GM21381 (cell line): ENCODE data around the gene NRXN2.
"Not testable (repeated sequence)": the region's sequence is repeated elsewhere in the genome, so short reads cannot be mapped to it uniquely, and the experiment has no call there.

ENCODE experiments used
- ATAC-seq: cut with Tn5 transposase; IDR thresholded peaks from one replicate; pipeline ENCODE4 v1.9.1; 2021; ENCODE audit warnings: mild to moderate bottlenecking, moderate library complexity; ENCODE audit not compliant: unreplicated experiment

NRXN2 gene

GRCh38 chr11:64705501-64705900 is 17.5 kb downstream of the NRXN2 start:
- no peak for ATAC-seq

GRCh38 chr11:64703048-64703447 is 19.9 kb downstream of the NRXN2 start:
- no peak for ATAC-seq

- not testable (repeated sequence) for ATAC-seq
These were observed 21.0 kb downstream of the NRXN2 start for GRCh38 chr11:64701956-64702355.

GRCh38 chr11:64698427-64698826 is 24.6 kb downstream of the NRXN2 start:
- ATAC-seq, result no peak

- no peak for ATAC-seq
These were observed 25.2 kb downstream of the NRXN2 start for GRCh38 chr11:64697663-64698375.

- no peak for ATAC-seq
These were observed 27.0 kb downstream of the NRXN2 start for GRCh38 chr11:64696045-64696444.

- no peak for ATAC-seq
These were observed 27.4 kb downstream of the NRXN2 start for GRCh38 chr11:64695548-64695947.

- no peak for ATAC-seq
These were observed 28.1 kb downstream of the NRXN2 start for GRCh38 chr11:64694821-64695365.

GRCh38 chr11:64694026-64694755 is 28.8 kb downstream of the NRXN2 start:
- no peak for ATAC-seq

GRCh38 chr11:64692764-64693331 is 30.1 kb downstream of the NRXN2 start:
- no peak for ATAC-seq

GRCh38 chr11:64691543-64691942 is 31.5 kb downstream of the NRXN2 start:
- ATAC-seq, result no peak

- ATAC-seq, result no peak
These were observed 32.8 kb downstream of the NRXN2 start for GRCh38 chr11:64690235-64690634.

- peak; percentile 79 for ATAC-seq
These were observed 34.4 kb downstream of the NRXN2 start for GRCh38 chr11:64688534-64688982.

GRCh38 chr11:64687643-64688533 is 35.1 kb downstream of the NRXN2 start:
- ATAC-seq, result no peak

GRCh38 chr11:64687204-64687603 is 35.8 kb downstream of the NRXN2 start:
- ATAC-seq, result no peak

- no peak for ATAC-seq
These were observed 36.4 kb downstream of the NRXN2 start for GRCh38 chr11:64686466-64687170.

GRCh38 chr11:64685536-64685935 is 37.5 kb downstream of the NRXN2 start:
- no peak for ATAC-seq

GRCh38 chr11:64684357-64684756 is 38.6 kb downstream of the NRXN2 start:
- ATAC-seq, result no peak

- no peak for ATAC-seq
These were observed 41.8 kb downstream of the NRXN2 start for GRCh38 chr11:64681171-64681570.

GRCh38 chr11:64679846-64680245 is 43.2 kb downstream of the NRXN2 start:
- ATAC-seq, result no peak
